IPS-15b (cell line): ENCODE measurements around the gene TRPM3.

Experiments
- H3K27me3 ChIP-seq: one replicate; pipeline ENCODE4 v1.6.1; 2013; ENCODE audit warnings: low read length; ENCODE audit not compliant: control insufficient read depth, insufficient read depth
- H3K36me3 ChIP-seq: one replicate; pipeline ENCODE4 v1.6.1; 2013; ENCODE audit warnings: low read length; ENCODE audit not compliant: control insufficient read depth, insufficient read depth
- H3K4me1 ChIP-seq: one replicate; pipeline ENCODE4 v1.6.1; 2013; ENCODE audit warnings: mild to moderate bottlenecking, low read length; ENCODE audit not compliant: control insufficient read depth, insufficient read depth
- H3K4me3 ChIP-seq: one replicate; pipeline ENCODE4 v1.5.1; 2013; ENCODE audit warnings: low read depth, low read length
- H3K9ac ChIP-seq: one replicate; pipeline ENCODE4 v1.6.1; 2013; ENCODE audit warnings: low read depth, mild to moderate bottlenecking, low read length
- H3K9me3 ChIP-seq: one replicate; pipeline ENCODE4 v1.6.1; 2013; ENCODE audit warnings: mild to moderate bottlenecking, low read length; ENCODE audit not compliant: control insufficient read depth, insufficient read depth

Gene TRPM3

DNA sequence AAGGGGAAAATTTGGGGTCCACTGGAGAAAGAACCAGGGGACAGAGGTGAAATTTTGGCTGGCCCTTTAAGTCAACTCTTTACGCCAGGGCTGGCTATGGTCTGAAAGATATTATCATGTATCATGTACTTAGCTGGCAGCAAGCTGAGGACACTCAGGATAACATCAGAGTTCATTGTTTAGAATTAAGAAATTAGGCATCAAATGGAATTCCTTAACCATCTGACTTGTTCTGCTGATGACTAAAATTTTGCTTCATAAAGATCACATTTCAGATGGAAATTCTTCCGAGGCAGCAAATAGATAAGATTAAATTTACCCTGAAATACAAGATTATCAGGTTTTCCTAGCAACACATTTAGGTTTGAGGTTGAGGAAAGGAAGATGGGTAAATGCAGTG is 437.6 kb downstream of the TRPM3 start:
- Histone ChIP-seq H3K27me3 (no peaks in the 10 kb centered on the region), H3K36me3 (no peaks in the 10 kb centered on the region), H3K9me3 (no peaks in the 10 kb centered on the region), H3K9ac (no peak overlapping the region), H3K4me1 (no peaks in the 10 kb centered on the region), H3K4me3 (no peak overlapping the region)

DNA sequence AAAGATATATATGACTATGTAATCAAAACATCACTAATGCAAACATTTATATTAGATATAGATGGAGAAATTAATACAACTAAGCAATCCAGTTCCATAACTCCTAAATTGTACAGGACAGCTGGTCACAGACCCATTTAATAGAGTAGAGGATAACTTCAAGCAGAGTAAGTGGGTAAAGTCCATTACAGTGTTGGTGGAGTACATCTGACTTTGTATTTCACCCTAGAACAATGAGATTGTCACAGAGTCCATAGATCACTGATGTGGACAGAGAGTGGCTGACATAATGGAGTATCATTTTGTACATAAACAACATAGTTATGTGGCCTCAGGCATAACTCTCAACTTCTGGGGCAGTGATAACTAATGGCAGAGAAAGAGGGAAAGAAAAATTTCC is 439.1 kb downstream of the TRPM3 start:
- Histone ChIP-seq H3K9me3 (no peaks in the 10 kb centered on the region), H3K9ac (no peak overlapping the region), H3K27me3 (no peaks in the 10 kb centered on the region), H3K36me3 (no peaks in the 10 kb centered on the region), H3K4me3 (no peak overlapping the region), H3K4me1 (no peaks in the 10 kb centered on the region)

DNA sequence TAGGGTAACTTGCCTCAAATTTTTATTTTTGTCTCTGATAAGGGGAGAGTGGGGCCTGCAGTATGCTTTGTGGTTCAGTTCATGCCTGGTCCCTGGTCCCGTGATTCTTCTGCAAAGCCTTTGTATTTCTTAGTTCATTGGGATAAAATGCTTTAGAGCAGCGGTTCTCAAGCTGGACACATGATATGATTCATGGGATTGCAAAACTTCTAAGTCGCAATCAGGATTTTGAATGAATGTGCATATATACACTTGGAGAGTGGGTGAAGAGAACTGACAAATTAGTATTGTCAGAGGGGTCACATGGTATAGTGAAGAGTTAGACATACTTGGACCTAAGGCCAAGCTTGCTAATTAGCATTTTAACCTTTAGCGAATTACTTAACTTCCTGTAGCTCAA is 441.6 kb downstream of the TRPM3 start:
- Histone ChIP-seq H3K9me3 (no peaks in the 10 kb centered on the region), H3K4me3 (no peak overlapping the region), H3K4me1 (no peaks in the 10 kb centered on the region), H3K27me3 (no peaks in the 10 kb centered on the region), H3K36me3 (no peaks in the 10 kb centered on the region), H3K9ac (no peak overlapping the region)

DNA sequence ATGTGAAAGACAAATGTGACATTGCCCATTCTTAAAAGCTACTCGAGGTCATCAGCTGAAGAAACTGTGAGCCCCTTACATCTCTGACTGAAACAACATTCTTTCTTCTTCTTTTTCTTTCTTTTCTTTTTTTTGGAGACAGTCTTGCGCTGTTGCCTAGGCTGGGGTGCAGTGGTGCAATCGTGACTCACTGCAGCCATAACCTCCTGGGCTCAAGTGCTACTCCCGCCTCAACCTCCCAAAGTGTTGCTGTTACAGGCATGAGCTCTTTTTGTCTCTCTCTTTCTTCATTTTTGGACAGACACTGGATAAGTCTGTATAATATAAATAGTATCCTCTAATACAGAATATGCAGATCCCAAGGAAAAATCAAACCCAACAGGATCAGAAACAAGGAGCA is 443.3 kb downstream of the TRPM3 start:
- no peak overlapping the region for H3K4me3 ChIP-seq
- H3K4me1 ChIP-seq, result no peaks in the 10 kb centered on the region
- H3K36me3 ChIP-seq, result no peaks in the 10 kb centered on the region
- H3K9ac ChIP-seq, result no peak overlapping the region
- H3K9me3 ChIP-seq, result no peaks in the 10 kb centered on the region
- H3K27me3 ChIP-seq, result no peaks in the 10 kb centered on the region

DNA sequence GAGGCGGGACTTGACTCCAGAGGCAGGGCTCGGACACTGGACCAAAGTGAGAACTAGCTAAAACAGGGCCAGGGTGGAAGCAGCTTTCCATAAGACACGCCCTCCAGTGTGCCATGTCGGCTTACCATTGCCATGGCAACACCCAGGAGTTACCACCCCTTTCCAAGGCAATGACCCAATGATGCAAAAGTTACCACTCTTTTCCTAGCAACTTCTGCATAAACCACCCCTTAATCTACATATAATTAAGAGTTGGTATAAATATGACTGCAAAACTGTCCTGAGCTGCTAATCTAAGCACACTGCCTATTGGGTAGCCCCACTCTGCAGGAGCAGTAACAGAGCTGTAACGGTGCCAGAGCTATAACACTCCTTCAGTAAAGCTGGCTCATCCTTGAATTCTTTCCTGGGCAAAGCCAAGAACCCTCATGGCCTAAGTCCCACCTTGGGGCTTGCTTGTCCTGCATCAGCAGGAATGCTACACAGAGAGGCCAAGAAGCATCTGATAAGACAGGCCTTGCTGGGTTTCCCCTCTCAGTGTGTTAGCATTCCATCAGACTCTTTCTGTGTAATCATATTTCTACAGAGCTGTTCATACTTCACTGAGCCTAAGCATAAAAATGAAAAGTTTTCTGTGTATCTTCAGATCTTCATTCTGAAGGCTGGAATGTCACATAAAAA is 444.2 kb downstream of the TRPM3 start:
- Histone ChIP-seq H3K4me3 (no peak overlapping the region), H3K9me3 (no peaks in the 10 kb centered on the region), H3K36me3 (no peaks in the 10 kb centered on the region), H3K4me1 (no peaks in the 10 kb centered on the region), H3K9ac (no peak overlapping the region), H3K27me3 (no peaks in the 10 kb centered on the region)

DNA sequence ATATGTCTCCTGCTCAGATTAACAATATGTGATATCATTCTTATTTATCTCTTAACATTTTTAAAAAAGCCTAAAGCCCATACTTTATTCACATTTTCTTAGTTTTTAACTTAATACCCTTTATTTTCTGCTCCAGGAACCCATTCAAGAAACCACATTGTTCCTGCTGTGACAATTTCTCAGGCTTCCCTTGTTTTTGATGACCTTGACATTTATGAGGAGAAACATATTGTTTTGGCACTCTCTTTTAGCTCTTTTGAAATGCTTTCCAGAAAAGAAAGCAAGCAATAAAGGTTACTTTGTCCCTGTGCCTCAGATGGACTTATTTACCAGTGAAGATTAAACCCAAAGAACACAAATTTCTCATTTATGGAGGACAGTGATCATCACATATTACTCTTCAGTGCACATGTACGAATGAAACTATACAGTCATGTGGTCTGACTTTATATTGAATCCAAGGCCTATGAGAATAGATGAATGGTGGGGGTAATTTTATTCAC is 445.5 kb downstream of the TRPM3 start:
- H3K4me1 ChIP-seq, result no peaks in the 10 kb centered on the region
- no peaks in the 10 kb centered on the region for H3K36me3 ChIP-seq
- H3K27me3 ChIP-seq, result no peaks in the 10 kb centered on the region

DNA sequence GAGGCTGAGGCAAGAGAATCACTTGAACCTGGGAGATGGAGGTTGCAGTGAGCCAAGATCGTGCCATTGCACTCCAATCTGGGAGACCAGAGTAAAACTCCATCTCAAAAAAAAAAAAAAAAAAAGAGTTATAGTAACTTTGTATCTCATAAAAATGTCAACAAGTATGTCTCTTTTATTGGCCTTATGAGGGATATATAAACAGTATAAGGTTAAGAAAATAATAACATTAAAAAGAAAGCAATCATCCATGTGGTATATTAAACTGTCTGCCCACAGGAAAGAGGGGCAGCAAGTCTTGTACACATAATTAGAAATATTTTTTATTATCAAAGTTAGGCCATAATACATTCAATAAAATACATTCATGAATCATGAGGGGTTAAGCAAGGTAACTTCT is 447.6 kb downstream of the TRPM3 start:
- H3K9ac ChIP-seq, result no peak overlapping the region
- H3K27me3 ChIP-seq, result no peaks in the 10 kb centered on the region
- no peaks in the 10 kb centered on the region for H3K9me3 ChIP-seq
- no peaks in the 10 kb centered on the region for H3K4me1 ChIP-seq
- no peak overlapping the region for H3K4me3 ChIP-seq
- H3K36me3 ChIP-seq, result no peaks in the 10 kb centered on the region

More for the DNA sequence above, 445.5 kb downstream of the TRPM3 start:
- Histone ChIP-seq H3K4me3 (no peak overlapping the region), H3K9ac (no peak overlapping the region), H3K9me3 (no peaks in the 10 kb centered on the region)

DNA sequence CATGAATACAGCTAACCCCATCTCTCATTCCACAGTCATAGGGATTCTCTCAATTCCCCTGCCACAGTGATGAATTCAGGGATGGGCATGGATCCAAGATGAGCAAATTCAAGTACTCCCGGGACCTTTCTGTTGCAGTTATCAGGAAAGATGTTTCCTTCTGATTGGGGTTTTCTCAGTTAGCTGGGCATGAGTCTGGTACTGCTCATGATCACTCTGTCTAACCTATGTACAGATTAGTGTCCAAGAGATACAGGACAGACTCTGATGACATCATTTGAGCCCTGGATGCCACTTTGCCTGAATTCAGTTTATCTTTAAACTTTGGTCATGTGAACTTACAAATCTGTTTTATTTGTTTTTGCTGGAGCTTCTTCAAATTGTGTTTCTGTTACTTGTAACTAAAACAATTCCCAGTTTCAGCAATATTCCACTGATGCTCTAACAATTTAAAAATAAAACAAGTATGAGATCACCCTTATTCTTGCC is 449.2 kb downstream of the TRPM3 start:
- Histone ChIP-seq H3K27me3 (no peaks in the 10 kb centered on the region), H3K36me3 (no peaks in the 10 kb centered on the region), H3K4me3 (no peak overlapping the region), H3K9me3 (no peaks in the 10 kb centered on the region), H3K9ac (no peak overlapping the region), H3K4me1 (no peaks in the 10 kb centered on the region)

DNA sequence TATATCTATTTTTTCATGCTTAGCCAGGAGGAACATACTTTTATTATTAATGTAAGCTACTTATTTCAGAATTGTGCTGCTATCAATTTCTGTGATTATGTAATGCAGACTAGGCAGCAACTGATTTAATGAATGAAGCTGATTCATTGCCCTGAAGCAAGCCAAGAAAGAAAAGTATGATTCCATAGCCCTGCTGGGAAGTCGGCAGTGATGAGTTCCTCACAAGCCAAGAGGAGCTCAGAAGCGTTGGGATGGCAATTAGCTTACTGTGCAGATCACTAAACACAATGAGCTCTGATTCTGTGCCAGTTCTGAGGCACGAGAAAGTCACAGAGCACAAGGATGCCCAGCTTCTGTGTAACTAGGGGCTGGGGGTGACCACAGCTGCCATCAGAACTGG is 452.7 kb downstream of the TRPM3 start:
- Histone ChIP-seq H3K4me1 (no peaks in the 10 kb centered on the region), H3K36me3 (no peaks in the 10 kb centered on the region), H3K9me3 (no peaks in the 10 kb centered on the region), H3K27me3 (no peaks in the 10 kb centered on the region), H3K4me3 (no peak overlapping the region), H3K9ac (no peak overlapping the region)

DNA sequence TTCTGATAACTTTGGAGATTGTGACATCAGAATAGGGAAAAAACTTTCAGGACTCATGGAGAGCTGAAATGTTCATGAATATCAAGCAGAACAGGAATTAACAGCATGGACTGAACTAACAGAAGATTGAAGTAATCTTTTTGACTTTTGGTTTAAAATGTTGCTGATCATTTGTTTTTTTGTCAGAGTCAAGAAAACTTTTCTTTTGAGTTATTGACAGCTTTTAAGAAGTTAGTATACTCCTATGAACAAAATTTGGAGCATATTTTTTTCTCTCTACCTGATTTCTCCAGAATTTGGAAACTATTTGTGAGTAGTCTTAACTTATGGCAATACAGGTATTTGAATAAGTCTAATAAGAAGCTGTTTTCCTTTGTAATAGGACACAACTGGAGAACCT is 462.7 kb downstream of the TRPM3 start:
- no peak overlapping the region for H3K9ac ChIP-seq
- no peaks in the 10 kb centered on the region for H3K27me3 ChIP-seq
- no peaks in the 10 kb centered on the region for H3K36me3 ChIP-seq
- no peaks in the 10 kb centered on the region for H3K9me3 ChIP-seq
- H3K4me3 ChIP-seq, result no peak overlapping the region
- H3K4me1 ChIP-seq, result no peaks in the 10 kb centered on the region

DNA sequence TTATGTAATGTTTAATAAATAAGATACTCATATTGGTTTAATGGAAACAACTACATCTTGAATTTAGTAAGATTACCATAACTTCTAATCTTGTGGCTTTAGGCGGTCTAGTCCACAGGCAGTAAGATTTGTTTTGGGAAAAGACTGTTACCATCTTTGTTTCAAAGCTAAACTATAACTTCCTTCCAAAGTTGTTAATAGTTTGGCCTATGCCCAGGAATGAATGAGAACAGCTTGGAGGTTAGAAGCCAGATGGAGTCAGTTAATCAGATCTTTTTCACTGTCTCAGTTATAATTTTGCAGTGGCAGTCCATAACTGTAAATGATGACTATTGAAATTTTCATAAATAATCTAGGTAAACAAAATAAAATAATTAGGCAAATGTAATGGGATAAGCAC is 465.1 kb downstream of the TRPM3 start:
- no peaks in the 10 kb centered on the region for H3K9me3 ChIP-seq

DNA sequence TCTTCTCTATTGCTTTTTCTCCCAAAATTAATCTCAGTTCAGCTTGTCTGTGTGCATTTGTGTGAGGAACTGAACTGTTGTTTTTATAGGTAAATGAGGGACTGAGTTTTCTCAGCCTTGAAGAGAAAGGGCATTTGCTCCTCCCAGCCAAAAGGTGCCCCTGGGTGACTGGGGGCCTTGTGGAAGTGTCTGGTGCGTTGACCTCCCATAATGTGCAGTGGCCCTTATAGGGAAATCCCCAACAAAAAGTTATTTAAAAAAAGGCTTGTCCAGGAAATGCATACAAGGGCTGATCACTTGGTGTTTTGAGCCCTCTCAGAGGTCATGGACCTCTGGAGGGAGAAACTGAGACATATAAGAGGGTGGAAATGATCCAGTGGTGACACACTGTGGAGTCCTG is 467.3 kb downstream of the TRPM3 start:
- H3K4me1 ChIP-seq, result no peaks in the 10 kb centered on the region
- no peak overlapping the region for H3K4me3 ChIP-seq
- H3K36me3 ChIP-seq, result no peaks in the 10 kb centered on the region
- no peaks in the 10 kb centered on the region for H3K27me3 ChIP-seq
- H3K9me3 ChIP-seq, result no peaks in the 10 kb centered on the region
- H3K9ac ChIP-seq, result no peak overlapping the region

More for the DNA sequence above, 465.1 kb downstream of the TRPM3 start:
- H3K36me3 ChIP-seq, result no peaks in the 10 kb centered on the region
- H3K27me3 ChIP-seq, result no peaks in the 10 kb centered on the region
- no peaks in the 10 kb centered on the region for H3K4me1 ChIP-seq
- H3K9ac ChIP-seq, result no peak overlapping the region
- H3K4me3 ChIP-seq, result no peak overlapping the region
